Choroid plexus epithelial cell (primary cell): ENCODE data around the gene NARF.
"Not testable (repeated sequence)": the region's sequence is repeated elsewhere in the genome, so short reads cannot be mapped to it uniquely, and the experiment has no call there.

Experiments
- DNase-seq: peaks from one replicate; pipeline ENCODE4 v3.0.0-alpha.2; 2010; ENCODE audit warnings: low read depth
- H3K4me3 ChIP-seq: 2 replicates; pipeline ENCODE4 v1.5.1; 2011; ENCODE audit warnings: low read depth, mild to moderate bottlenecking, control low read depth, low read length, moderate library complexity
- TF ChIP-seq, protein P1 (sequence below): conservative IDR thresholded peaks from 2 replicates; pipeline ENCODE4 v1.5.1; 2011; ENCODE audit warnings: low read depth, mild to moderate bottlenecking, control low read depth, inconsistent platforms, low read length, moderate library complexity

The NARF gene

GRCh38 chr17:82457073-82457928 lies 1.2 kb upstream of the NARF start:
- H3K4me3 ChIP-seq: peak overlapping the region; percentile 80
- no peak for DNase-seq
- TF ChIP-seq, protein P1, sequence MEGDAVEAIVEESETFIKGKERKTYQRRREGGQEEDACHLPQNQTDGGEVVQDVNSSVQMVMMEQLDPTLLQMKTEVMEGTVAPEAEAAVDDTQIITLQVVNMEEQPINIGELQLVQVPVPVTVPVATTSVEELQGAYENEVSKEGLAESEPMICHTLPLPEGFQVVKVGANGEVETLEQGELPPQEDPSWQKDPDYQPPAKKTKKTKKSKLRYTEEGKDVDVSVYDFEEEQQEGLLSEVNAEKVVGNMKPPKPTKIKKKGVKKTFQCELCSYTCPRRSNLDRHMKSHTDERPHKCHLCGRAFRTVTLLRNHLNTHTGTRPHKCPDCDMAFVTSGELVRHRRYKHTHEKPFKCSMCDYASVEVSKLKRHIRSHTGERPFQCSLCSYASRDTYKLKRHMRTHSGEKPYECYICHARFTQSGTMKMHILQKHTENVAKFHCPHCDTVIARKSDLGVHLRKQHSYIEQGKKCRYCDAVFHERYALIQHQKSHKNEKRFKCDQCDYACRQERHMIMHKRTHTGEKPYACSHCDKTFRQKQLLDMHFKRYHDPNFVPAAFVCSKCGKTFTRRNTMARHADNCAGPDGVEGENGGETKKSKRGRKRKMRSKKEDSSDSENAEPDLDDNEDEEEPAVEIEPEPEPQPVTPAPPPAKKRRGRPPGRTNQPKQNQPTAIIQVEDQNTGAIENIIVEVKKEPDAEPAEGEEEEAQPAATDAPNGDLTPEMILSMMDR: no peak

GRCh38 chr17:82457929-82458178 lies 687 bp upstream of the NARF start:
- TF ChIP-seq, protein P1: no peak
- DNase-seq: no peak
- H3K4me3 ChIP-seq: peak overlapping the region; percentile 80

GRCh38 chr17:82458885-82459424 lies 414 bp downstream of the NARF start:
- TF ChIP-seq, protein P1: no peak
- H3K4me3 ChIP-seq: peak overlapping the region; percentile 80
- peak; percentile 62 for DNase-seq

GRCh38 chr17:82459936-82460335 lies 1.4 kb downstream of the NARF start:
- not testable (repeated sequence) for H3K4me3 ChIP-seq, DNase-seq

DNA sequence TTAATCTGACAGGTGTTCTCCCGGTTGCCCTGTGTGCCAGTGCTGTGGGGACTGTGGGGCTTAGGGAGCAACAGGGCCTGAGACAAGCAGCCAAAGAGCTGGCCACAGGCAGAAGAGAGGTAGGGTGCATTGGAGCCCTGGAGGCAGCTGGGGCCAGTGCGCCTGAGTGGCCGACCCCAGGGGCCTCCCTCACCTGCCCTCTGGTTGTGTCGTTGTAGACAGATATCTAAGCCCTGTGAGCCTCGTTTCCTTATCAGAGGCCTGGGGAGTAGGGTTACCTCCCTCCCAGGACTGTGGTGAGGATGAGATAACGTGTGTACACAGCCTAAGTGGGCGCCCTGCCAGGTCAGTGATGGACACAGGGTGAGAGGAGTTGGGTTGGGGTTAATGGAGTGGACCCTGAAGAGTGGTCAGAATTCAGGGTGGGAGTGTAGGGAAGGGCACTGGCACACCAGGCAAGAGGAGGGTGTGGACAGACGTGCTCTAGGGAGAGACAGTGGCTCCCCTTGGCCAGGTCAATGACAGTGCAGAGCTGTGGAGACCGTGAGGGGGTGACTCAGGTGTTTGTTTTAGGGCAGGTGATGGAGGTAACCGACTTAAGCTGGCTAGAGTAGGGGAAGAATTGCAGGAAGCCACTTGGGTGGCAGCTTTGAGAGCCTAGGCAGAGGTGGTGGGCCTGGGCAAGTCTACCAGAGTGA lies 3.4 kb downstream of the NARF start:
- TF ChIP-seq, protein P1: no peak
- DNase-seq: no peak
- no peak overlapping the region for H3K4me3 ChIP-seq

DNA sequence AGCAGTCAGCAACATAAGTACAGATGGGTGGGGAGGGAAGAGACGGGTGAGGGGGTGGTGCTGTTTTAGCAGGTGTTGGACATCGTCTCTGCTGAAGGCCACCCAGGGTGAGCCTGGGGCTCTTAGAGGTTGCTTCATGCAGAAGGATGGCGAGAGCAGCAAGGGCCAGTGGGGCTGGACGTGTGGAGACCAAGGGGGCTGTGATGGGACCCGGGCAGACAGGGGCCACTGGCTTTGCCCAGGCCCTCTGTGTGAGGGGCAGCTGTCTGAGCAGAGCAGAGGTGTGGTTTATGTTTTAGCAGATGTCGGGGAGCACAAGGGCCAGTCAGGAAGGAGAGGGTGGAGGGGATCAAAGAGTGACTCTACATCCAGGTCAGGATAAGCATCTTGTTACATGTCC lies 4.8 kb downstream of the NARF start:
- no peak for DNase-seq
- no peak overlapping the region for H3K4me3 ChIP-seq
- TF ChIP-seq, protein P1: no peak

DNA sequence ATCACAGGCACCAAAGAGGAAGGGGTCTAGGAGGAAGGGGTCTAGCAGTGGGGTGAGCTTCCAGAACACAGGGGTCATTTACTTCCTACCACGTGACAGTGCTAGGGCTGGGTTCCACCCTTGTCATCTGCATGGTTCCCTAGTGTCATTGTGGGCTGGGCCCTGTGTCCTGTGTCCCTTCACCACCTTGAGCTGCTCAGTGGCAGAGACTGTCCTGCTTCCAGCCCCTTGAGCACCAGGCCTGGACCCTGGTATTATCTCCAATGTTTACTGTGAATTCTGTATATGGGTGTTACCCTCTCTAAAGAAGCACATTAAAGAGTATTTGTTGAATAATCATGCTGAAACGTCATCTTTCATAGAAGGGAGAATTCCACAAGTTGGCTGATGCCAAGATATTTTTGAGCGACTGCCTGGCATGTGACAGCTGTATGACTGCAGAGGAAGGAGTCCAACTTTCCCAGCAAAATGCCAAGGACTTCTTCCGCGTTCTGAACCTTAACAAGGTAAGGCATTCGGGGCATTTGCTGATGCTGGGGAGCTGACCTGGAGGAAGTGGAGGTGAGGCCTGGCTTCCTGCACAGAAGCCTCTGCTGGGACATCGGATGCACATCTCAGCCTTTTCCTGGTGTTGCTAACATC lies 5.5 kb downstream of the NARF start:
- TF ChIP-seq, protein P1: no peak
- DNase-seq: no peak
- H3K4me3 ChIP-seq: no peak overlapping the region
